HG03469 (cell line): Measurements from ENCODE around the gene UNC5B.
"Not testable (repeated sequence)": the region's sequence is repeated elsewhere in the genome, so short reads cannot be mapped to it uniquely, and the experiment has no call there.

Source experiments
- ATAC-seq: cut with Tn5 transposase; IDR thresholded peaks from one replicate; pipeline ENCODE4 v1.9.1; 2021; ENCODE audit warnings: mild to moderate bottlenecking, moderate library complexity, moderate number of reproducible peaks; ENCODE audit not compliant: unreplicated experiment

UNC5B gene

GRCh38 chr10:71265618-71266146 lies 53.3 kb downstream of the UNC5B start:
- ATAC-seq, result no peak

- ATAC-seq, result no peak
Observed at GRCh38 chr10:71266147-71266917, 54.0 kb downstream of the UNC5B start.

- no peak for ATAC-seq
Observed at GRCh38 chr10:71266918-71267442, 54.6 kb downstream of the UNC5B start.

GRCh38 chr10:71267508-71268240 lies 55.3 kb downstream of the UNC5B start:
- ATAC-seq, result no peak

GRCh38 chr10:71268247-71268691 lies 55.9 kb downstream of the UNC5B start:
- ATAC-seq, result no peak

- no peak for ATAC-seq
Observed at GRCh38 chr10:71268758-71269157, 56.4 kb downstream of the UNC5B start.

GRCh38 chr10:71269301-71270288 lies 57.2 kb downstream of the UNC5B start:
- ATAC-seq, result no peak

- ATAC-seq, result no peak
Observed at GRCh38 chr10:71270301-71271220, 58.2 kb downstream of the UNC5B start.

- ATAC-seq, result no peak
Observed at GRCh38 chr10:71271662-71272055, 59.3 kb downstream of the UNC5B start.

- no peak for ATAC-seq
Observed at GRCh38 chr10:71272056-71272771, 59.8 kb downstream of the UNC5B start.

GRCh38 chr10:71272974-71273373 lies 60.6 kb downstream of the UNC5B start:
- ATAC-seq, result not testable (repeated sequence)

- ATAC-seq, result no peak
Observed at GRCh38 chr10:71273506-71273905, 61.1 kb downstream of the UNC5B start.

- ATAC-seq, result no peak
Observed at GRCh38 chr10:71274901-71275796, 62.8 kb downstream of the UNC5B start.

- no peak for ATAC-seq
Observed at GRCh38 chr10:71276873-71277272, 64.5 kb downstream of the UNC5B start.

GRCh38 chr10:71277914-71278665 lies 65.7 kb downstream of the UNC5B start:
- ATAC-seq, result no peak

- no peak for ATAC-seq
Observed at GRCh38 chr10:71278691-71279588, 66.6 kb downstream of the UNC5B start.
